CD4-positive, alpha-beta T cell treated with Interleukin-4 for 1 hour (primary cell): Measurements from ENCODE around the gene MTG2.

ENCODE experiments used
- DNase-seq, 2 donors: peaks; one replicate each; pipeline ENCODE4 v3.0.0-alpha.2; 2020 to 2022

The MTG2 gene

DNA sequence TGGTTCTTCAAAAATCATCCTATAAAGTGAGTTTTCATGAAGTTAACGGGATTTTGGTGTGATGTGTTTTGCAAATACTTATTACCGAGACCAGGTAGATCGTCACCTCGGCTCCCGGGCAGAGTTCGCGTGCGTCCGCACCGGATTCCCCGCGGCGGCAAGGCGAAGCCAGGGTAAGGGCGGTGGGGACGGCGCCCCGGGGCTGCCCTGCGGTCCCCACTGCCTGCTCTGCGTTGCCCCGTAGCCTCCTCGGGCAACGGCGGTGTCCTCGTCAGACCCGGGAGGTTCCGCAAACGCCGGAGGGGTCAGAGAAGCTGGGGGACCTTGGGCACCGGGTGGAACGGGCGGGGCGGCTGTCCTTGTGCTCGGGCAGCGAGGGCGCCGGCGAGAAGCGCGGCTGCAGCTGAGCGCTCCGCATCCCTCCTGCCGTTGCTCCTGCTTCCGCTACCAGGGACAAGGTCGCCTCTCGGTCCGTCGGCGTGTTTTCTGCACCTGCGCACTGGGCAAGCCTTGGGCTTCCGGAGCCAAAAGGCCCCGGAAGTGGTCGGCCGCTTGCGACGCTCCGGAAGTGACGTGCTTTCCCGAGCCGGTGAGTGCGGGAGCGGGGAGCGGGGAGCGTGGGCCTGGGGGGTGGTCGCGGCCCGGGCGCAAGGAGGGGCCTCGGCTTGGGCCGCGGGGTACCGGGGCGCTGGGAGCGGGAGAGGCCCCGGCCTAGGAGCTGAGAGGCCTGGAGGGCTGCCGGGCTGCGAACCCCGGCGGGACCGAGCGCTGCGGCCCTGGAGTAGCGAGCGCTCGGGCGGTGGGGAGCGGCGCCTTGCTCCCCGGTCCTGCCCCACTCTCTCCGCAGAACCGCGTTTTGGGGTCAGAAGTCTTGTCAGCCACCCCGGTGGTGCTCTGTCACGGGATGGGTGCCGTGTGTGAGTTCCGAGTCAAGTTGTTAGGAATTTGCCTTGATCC lies at the start of gene MTG2:
TSS of gene MTG2 (plus strand) at position 560 of the 957 bp plus-strand sequence. CDS start 10,393 bp downstream, outside the sequence.
- DNase-seq = peak; percentile 94 to 95

- no peak for DNase-seq
Observed at GRCh38 chr20:62133051-62133845, 49.6 kb upstream of the MTG2 start.

DNA sequence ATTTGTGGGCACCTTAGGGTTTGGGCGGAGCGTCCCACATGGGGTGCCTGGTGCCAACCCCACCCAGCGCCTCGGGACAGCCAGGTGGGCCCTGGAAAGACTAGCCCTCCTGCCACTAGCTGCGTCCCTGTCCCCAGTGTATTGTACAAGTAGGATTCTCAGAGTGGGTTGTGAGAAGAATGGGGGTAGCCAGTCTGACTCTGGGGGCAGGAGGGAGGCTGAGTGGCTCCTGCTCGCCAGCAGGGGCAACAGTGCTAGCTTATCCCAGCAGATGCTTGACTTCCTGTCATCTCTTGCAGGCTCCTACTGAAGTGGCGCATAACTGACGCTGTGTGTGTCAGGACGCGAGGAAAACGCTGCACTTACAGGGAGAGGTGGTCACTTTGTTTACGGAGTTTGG lies 49.0 kb upstream of the MTG2 start:
- no peak for DNase-seq

DNA sequence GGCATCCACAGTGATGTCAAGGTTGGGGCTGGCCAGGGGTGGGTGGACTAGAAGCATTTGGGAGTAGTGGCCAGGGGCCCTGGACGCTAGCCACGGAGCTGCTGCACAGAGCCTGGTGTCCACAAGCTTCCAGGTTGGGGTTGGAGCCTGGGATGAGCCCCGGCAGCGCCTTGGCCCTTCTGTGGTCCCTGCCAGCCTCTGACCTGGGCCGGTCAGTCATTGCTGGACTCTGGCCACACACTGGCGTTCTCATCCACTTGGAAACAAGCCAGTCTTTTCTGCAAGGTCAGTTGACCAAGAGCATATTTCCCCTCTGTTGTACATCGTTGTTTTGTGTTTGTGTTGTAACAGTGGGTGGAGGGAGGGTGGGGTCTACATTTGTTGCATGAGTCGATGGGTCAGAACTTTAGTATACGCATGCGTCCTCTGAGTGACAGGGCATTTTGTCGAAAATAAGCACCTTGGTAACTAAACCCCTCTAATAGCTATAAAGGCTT lies 48.0 kb upstream of the MTG2 start:
- no peak for DNase-seq

DNA sequence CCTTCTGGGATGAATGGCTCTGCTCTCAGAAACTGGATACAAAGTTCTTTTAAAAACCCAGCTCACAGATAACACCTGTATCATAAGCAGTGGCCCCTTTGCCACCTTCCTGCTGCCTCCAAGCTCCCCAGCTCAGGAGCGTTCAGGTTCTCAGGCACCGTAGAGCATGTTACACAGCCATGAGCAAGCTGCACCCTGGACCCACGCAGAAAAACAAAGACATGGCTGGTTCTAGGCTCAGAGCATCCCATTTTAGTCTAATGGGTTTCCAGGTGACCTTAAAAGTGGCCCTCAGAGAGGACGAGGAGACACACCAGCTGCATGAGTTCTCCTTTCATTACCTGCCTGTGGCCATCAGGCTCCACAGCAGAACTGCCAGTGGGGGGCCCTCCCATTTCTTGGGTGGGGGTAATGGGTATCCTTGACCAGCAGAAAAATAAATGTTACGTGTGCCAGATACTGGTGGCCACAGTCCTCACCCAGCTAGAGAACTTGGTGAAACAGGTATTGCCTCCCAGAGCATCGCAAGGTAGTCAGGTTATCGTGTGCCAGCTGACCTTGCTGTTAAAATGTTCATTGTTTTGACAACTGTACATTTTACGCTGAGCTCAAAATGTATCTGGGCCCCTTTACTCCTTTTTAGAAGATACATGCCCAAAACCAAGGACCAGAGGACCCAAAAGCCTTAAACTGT lies 47.1 kb upstream of the MTG2 start:
- no peak for DNase-seq

DNA sequence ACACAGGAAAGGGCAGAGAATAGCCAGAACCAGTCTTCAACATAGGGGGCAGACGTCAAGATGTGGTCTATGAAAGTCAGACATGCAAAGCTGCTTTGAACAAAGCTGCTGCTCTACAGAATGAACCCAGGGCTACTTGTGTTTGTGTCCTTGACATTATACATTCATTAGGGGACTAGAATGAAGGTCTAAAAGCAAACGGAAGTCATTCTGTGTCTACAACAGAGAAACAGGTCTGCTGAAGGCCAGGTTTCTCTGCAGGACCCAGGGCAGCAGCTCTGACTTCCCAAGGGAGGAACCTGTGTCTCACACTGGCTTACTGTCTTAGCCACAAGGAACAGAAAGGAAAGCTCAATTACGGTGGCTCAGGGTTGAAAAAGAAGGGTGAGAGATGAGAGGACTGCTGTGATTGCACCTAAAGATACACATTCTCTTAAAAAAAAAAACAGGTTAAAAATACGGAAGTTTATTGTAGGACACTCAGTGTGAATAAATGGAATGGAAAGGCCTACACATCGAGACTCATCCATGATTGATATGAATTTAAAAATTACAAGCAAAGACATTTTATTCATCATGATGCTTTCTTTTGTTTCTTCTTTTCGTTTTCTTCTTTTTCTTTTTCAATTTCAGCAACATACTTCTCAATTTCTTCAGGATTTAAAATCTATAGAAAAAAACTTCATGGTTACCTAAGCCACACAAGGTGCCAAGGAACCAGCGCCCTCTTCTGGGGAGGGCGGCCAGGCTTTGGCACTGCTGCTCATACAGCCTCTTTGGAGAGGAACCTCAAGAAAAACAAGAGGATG lies 46.3 kb upstream of the MTG2 start:
- DNase-seq = peak; percentile 77 to 79

DNA sequence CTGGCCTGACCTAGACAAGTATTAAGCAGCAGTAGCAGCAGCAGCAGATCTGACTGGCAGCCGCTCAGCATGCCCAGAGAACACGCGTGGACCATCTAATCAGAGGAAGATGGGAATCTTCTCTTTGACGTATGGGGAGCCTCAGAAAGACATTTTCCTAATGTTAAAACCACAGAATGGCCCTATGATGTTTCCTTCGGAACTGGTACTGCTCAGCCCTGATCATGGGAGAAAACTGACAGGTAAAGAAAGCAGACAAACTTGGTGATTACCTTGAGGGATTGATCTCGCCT lies 45.8 kb upstream of the MTG2 start:
- DNase-seq = no peak

- DNase-seq = no peak
Observed at GRCh38 chr20:62137478-62138203, 45.2 kb upstream of the MTG2 start.

DNA sequence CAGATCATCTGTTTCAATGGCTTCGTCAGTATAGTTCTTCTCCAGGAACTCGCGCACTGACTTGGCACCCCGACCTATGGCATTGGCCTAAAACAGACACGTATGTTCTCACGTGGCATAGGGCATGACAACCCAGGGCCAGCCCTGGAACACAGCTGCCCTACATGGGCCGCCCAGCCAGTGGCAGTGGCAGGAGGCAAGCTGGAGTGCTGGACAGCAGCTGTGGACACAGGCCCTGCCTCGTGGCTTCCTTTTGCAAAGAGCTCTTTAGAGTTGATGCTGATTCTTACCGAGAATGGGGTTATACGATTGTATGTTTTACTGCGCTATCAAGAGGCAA lies 44.7 kb upstream of the MTG2 start:
- no peak for DNase-seq

GRCh38 chr20:62138912-62139311 lies 43.9 kb upstream of the MTG2 start:
- DNase-seq = no peak

- no peak for DNase-seq
Observed at GRCh38 chr20:62139636-62140035, 43.2 kb upstream of the MTG2 start.

DNA sequence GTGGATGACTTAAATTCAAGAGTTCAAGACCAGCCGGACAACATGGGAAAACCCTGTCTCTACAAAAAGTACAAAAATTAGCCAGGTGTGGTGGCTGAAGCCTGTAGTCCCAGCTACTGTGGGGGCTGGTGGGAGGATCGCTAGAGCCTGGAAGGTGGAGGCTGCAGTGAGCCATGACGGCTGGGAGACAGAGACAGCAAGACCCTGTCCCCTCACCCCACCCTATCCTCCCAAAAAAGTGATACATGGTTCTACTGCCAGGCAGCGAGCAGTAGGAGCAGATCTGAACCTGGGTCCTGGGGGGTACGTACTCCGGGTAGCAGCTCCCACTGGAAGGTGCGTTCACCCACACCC lies 41.8 kb upstream of the MTG2 start:
- DNase-seq = no peak

GRCh38 chr20:62141397-62142251 lies 41.2 kb upstream of the MTG2 start:
- DNase-seq = peak in 1 of 2 donors; percentile 26

- DNase-seq = no peak
Observed at GRCh38 chr20:62142252-62143080, 40.4 kb upstream of the MTG2 start.

GRCh38 chr20:62143081-62143956 lies 39.5 kb upstream of the MTG2 start, which contains the start of the genes PSMA7 and SS18L1:
Gene PSMA7, minus strand, starts transcription at chr20:62143394. Its CDS starts 91 bp downstream, at chr20:62143303.
Gene SS18L1, plus strand, starts transcription at chr20:62143769. Its CDS starts 52 bp downstream, at chr20:62143821.
- DNase-seq = peak; percentile 82 to 87

DNA sequence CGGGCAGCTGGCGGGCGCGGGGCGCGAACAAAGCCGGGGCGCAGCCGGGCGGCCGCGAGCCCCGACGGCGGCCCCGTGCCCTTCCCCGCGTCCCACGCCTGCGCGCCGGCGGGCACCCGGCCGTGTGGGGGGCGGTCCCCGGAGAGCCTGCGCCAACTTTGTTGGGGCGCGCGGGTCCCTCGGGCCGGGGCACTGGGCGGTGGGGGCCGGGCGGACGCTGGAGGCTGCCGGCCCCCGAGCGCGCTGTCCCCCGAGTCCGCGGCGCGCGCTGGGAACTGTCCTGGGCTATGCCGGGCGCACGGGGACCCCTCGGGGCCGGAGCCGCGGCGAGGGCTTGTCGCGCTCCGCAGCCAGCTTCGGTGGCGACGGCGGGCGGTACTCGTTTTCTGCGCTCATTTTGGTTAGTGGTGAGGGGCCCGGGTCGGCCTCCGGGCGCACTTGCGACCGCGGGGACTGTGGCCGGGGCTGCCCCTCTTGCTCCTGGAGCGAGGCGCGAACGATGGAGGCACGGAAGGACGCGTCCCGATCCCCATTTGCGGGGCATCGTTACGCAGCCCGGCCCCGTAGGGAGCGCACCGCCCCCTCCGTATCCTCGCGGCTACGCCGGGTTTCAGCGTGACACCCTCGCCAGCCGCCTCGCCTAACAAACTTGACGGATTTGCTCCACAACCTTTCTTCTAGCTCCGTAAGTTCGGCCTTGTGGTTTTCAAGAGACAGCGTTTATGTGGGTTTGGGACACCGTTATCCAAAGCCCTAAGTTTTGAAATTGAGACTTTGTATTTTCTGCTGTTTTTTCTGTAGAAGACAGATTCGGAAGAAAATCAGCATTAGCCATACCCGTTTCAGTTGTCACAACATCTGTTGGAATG lies 38.6 kb upstream of the MTG2 start:
- peak; percentile 34 to 50 for DNase-seq

DNA sequence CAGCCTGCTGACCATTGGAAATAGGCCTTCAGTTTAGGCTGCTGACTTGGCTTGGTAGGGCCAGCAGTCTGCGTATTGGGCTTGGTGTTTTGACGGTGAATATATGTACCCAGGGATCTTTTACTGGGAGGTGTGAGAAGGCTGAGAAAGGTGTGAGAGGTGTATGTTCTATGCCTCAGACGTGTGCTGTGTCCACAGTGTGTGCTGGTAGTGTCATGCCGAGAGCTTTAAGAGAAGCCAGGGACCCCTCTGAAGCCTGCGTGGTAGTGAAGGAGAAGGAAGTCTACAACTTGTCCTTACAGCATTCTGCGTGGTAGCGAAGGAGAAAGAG lies 37.2 kb upstream of the MTG2 start:
- DNase-seq = no peak
